Measurements from ENCODE around the gene PRKG1. TPM values are rescaled to one million over a fixed set of nuclear protein-coding genes. Genes with fewer than 3 reads are reported as not detected.

The PRKG1 gene
- total and polyA plus RNA-seq, 2 of the 4 experiments (the other 2 are of a cell fraction) = 3.5 to 18.3 TPM

DNA sequence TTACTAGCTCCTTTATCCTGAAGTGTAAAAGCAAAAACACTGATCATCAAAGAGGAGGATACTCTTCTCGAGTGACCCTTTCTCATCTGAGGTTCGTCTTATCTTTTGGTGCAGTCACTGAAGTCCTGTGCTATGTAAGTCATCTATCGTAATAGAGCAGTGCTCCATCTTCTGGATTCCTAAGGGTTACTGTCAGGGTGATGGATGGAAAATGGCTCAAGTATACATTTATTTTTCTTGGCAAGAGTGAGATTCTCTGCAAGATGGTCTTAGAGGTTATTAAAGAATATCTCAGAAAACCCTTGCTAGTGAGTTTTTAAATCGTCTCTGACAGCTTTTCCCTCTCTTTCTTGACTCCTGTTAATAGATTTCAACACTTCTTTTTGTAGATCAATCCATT, 12.4 kb downstream of the PRKG1 start:
- Histone ChIP-seq H4K5ac (ENCODE audit: low read depth, low read length) (no peak overlapping the region), H2BK15ac (ENCODE audit: low read depth, low read length) (no peak overlapping the region), H3K4me1 (ENCODE audit: control insufficient read depth, insufficient read depth, low read length) (peaks cover 7% of the 10 kb centered on the region), H3K27me3 (ENCODE audit: control insufficient read depth, insufficient read depth, low read length) (no peaks in the 10 kb centered on the region), H3K56ac (ENCODE audit: extremely low read depth, insufficient read depth, low read length) (no peak overlapping the region), H4K91ac (ENCODE audit: insufficient read depth, low read depth, low read length) (no peak overlapping the region), H3K18ac (ENCODE audit: low read depth, low read length) (no peak overlapping the region), H3K9me3 (ENCODE audit: control insufficient read depth, insufficient read depth, low read length) (no peaks in the 10 kb centered on the region), H2BK120ac (ENCODE audit: low read depth, low read length) (no peak overlapping the region), H3K4ac (ENCODE audit: low read depth, low read length) (no peak overlapping the region), H2AK9ac (replicated peaks; ENCODE audit: low read depth, low read length, poor library complexity) (no peak overlapping the region), H4K20me1 (ENCODE audit: insufficient read depth, low read length) (peaks cover 4% of the 10 kb centered on the region; the same call in 1 of the 2 replicates), H2AFZ (replicated peaks; ENCODE audit: low read length, poor library complexity) (no peak overlapping the region), H2BK5ac (ENCODE audit: low read depth, low read length, poor library complexity, severe bottlenecking) (no peak overlapping the region), H3K9me1 (ENCODE audit: insufficient read depth, low read length) (peaks cover 7% of the 10 kb centered on the region), H2AK5ac (ENCODE audit: low read depth, low read length) (no peak overlapping the region), H3K4me2 (ENCODE audit: low read depth, low read length) (no peak overlapping the region), H3K27ac (ENCODE audit: insufficient read depth, low read length) (no peak overlapping the region), H3K4me3 (ENCODE audit: insufficient read depth, low read depth, low read length) (no peak overlapping the region), H4K8ac (ENCODE audit: low read depth in 2 of 2, low read length in 2 of 2) (no peak overlapping the region), H3K79me1 (ENCODE audit: low read depth in 1 of 2, low read length in 2 of 2) (peaks cover 19 to 47% of the 10 kb centered on the region in 2 experiments), H3K14ac (replicated peaks; ENCODE audit: low read depth, low read length) (no peak overlapping the region), H3K9ac (ENCODE audit: low read depth, low read length) (no peak overlapping the region), H2BK20ac (ENCODE audit: low read depth, low read length) (no peak overlapping the region), H3K36me3 (ENCODE audit: control insufficient read depth, insufficient read depth, low read length) (no peaks in the 10 kb centered on the region), H3K23ac (ENCODE audit: low read depth, low read length) (no peak overlapping the region)
- no peak for DNase-seq
- in situ Hi-C loops (cut with MboI; ENCODE audit: low sequenced_read_pairs) (no loop called here), dilution Hi-C loops (cut with HindIII; ENCODE audit: low sequenced_read_pairs, unreplicated experiment) (no loop called here), intact Hi-C loops (cut with micrococcal nuclease) (no loop called here)
- ChIA-PET CTCF (no interaction called here), POLR2A (ENCODE audit: unreplicated experiment) (no interaction called here)
- BruUV-seq (replicated peaks) = no TSS peak
- ATAC-seq (ENCODE audit: low read depth) = no peak
- WGBS, 2 experiments (ENCODE audit: extremely low coverage in 2 of 2, insufficient read length in 1 of 2) = no CpG with 5 or more reads among the region's 4 CpGs
- TF ChIP-seq RFX5 (IDR thresholded peaks at IDR 0.05; ENCODE audit: low read depth, low read length) = no peak
- no peak for TF ChIP-seq RCOR1 (IDR thresholded peaks at IDR 0.05; ENCODE audit: insufficient replicate concordance, low read length)
- TF ChIP-seq BHLHE40 (IDR thresholded peaks at IDR 0.05; ENCODE audit: low read depth, low read length) = no peak
- no peak for TF ChIP-seq USF2 (IDR thresholded peaks at IDR 0.05; ENCODE audit: low read depth, low read length)
- no peak for TF ChIP-seq RAD21 (IDR thresholded peaks at IDR 0.05; ENCODE audit: low read length)
